GM23338 (cell line): ENCODE measurements around the gene DACH1. TPM values are rescaled to one million over a fixed set of nuclear protein-coding genes. Genes with fewer than 3 reads are reported as not detected.

Experiments
- ATAC-seq: fragments of 200-7000 bp; cut with Tn5 transposase; 3 replicates; pipeline ENCODE4 v1.9.1; 2020
- DNase-seq: peaks from one replicate; pipeline ENCODE4 v3.0.0-alpha.2; 2015; ENCODE audit warnings: low spot score
- H2AFZ ChIP-seq: fragments of 200-600 bp; sonication (generic); 2 replicates; pipeline ENCODE4 v1.8.0; 2016; ENCODE audit warnings: antibody characterized with exemption, mild to moderate bottlenecking, moderate library complexity
- H3F3A ChIP-seq: fragments of 200-600 bp; sonication (generic); replicated peaks from 2 replicates; pipeline ENCODE4 v1.8.0; 2017; ENCODE audit warnings: antibody characterized with exemption, mixed run types, low read depth
- H3K27ac ChIP-seq: fragments of 200-600 bp; sonication (generic); 2 replicates; pipeline ENCODE4 v1.6.1; 2016; ENCODE audit warnings: low read depth
- H3K27me3 ChIP-seq: fragments of 200-600 bp; sonication (generic); 2 replicates; pipeline ENCODE4 v1.8.0; 2016; ENCODE audit warnings: mild to moderate bottlenecking, mixed run types, moderate library complexity; ENCODE audit not compliant: insufficient read depth
- H3K36me3 ChIP-seq: fragments of 200-600 bp; sonication (generic); 2 replicates; pipeline ENCODE4 v1.8.0; 2016; ENCODE audit warnings: mild to moderate bottlenecking; ENCODE audit not compliant: insufficient read depth
- H3K4me1 ChIP-seq: fragments of 200-600 bp; sonication (generic); 2 replicates; pipeline ENCODE4 v1.8.0; 2016; ENCODE audit warnings: mild to moderate bottlenecking, moderate library complexity; ENCODE audit not compliant: insufficient read depth
- H3K4me2 ChIP-seq: fragments of 200-600 bp; sonication (generic); 2 replicates; pipeline ENCODE4 v1.7.1; 2017; ENCODE audit warnings: mixed run types
- H3K4me3 ChIP-seq: fragments of 200-600 bp; sonication (generic); 2 replicates; pipeline ENCODE4 v1.6.1; 2016; ENCODE audit warnings: mixed run types
- H3K79me2 ChIP-seq: fragments of 200-600 bp; sonication (generic); replicated peaks from 2 replicates; pipeline ENCODE4 v1.8.0; 2017; ENCODE audit warnings: mild to moderate bottlenecking; ENCODE audit not compliant: insufficient read depth
- H3K9me2 ChIP-seq: fragments of 200-600 bp; sonication (generic); 2 replicates; pipeline ENCODE4 v1.8.0; 2017; ENCODE audit not compliant: insufficient read depth
- H4K20me1 ChIP-seq: fragments of 200-600 bp; sonication (generic); replicated peaks from 2 replicates; pipeline ENCODE4 v1.8.0; 2017; ENCODE audit warnings: mild to moderate bottlenecking; ENCODE audit not compliant: insufficient read depth
- H3K27ac Mint-ChIP-seq: 2 replicates; pipeline ENCODE4 v1.8.0; 2020; ENCODE audit warnings: inconsistent platforms, mild to moderate bottlenecking, moderate library complexity, mixed read lengths
- H3K27me3 Mint-ChIP-seq: 3 replicates; pipeline ENCODE4 v1.8.0; 2022; ENCODE audit warnings: low read depth, mild to moderate bottlenecking, moderate library complexity, mixed read lengths, inconsistent platforms; ENCODE audit not compliant: insufficient read depth, poor library complexity
- H3K36me3 Mint-ChIP-seq: 3 replicates; pipeline ENCODE4 v1.8.0; 2021; ENCODE audit warnings: low read depth, mild to moderate bottlenecking, inconsistent platforms, moderate library complexity, mixed read lengths
- H3K4me1 Mint-ChIP-seq: 3 replicates; pipeline ENCODE4 v1.8.0; 2020; ENCODE audit warnings: mild to moderate bottlenecking, inconsistent platforms, mixed read lengths
- H3K4me3 Mint-ChIP-seq: 3 replicates; pipeline ENCODE4 v1.8.0; 2021; ENCODE audit warnings: moderate library complexity, mild to moderate bottlenecking, inconsistent platforms, mixed read lengths
- H3K9me3 Mint-ChIP-seq: 3 replicates; pipeline ENCODE4 v1.8.0; 2020; ENCODE audit warnings: moderate library complexity, mild to moderate bottlenecking, inconsistent platforms, mixed read lengths
- CREB1 ChIP-seq: fragments of 250-450 bp; sonication (Bioruptor Pico); IDR thresholded peaks from 2 replicates; pipeline ENCODE4 v1.5.0; 2020; ENCODE audit warnings: low read depth, mild to moderate bottlenecking, moderate library complexity
- EZH2phosphoT487 ChIP-seq: fragments of 200-600 bp; sonication (generic); IDR thresholded peaks from one replicate; pipeline ENCODE4 v1.8.1; 2018; ENCODE audit warnings: antibody characterized with exemption; ENCODE audit not compliant: unreplicated experiment
- POLR2AphosphoS5 ChIP-seq: IDR thresholded peaks from 2 replicates; pipeline ENCODE4 v1.6.1; 2016; ENCODE audit warnings: antibody characterized with exemption, low read depth
- STAT1 ChIP-seq: IDR thresholded peaks from one replicate; pipeline ENCODE4 v1.6.1; 2016; ENCODE audit warnings: antibody characterized with exemption; ENCODE audit not compliant: unreplicated experiment
- ZNF331 ChIP-seq: fragments of 250-450 bp; sonication (Bioruptor Pico); IDR thresholded peaks from 2 replicates; pipeline ENCODE4 v1.5.0; 2020; ENCODE audit warnings: low read depth, mild to moderate bottlenecking, moderate library complexity
- polyA plus RNA-seq: library from polyadenylated mRNA; unstranded; fragments of >200 nt; fragmentation: Nextera tagmentation; extraction: Ambion mirVana; gene quantifications from 2 replicates; pipeline ENCODE4 v1.2.1, GENCODE V29; 2016
- total RNA-seq: library from RNA; depleted of rRNA; stranded (reverse); fragments of >200 nt; shearing (Covaris generic); gene quantifications from 2 replicates; pipeline ENCODE4 v1.2.3, GENCODE V29; 2014
- TF ChIP-seq, protein P1 (sequence below), 2 experiments: fragments of 200-600 bp in 1 of 2; sonication (generic) in 1 of 2; conservative IDR thresholded peaks; 2 replicates each; pipeline versions ENCODE4 v1.5.1 to v1.6.1; 2016 to 2017; ENCODE audit warnings: antibody characterized with exemption in 2 of 2, low read depth in 2 of 2, mild to moderate bottlenecking in 2 of 2, moderate library complexity in 1 of 2
- TF ChIP-seq, protein P2 (sequence below): IDR thresholded peaks from 2 replicates; pipeline ENCODE4 v1.6.1; 2016; ENCODE audit warnings: antibody characterized with exemption
- TF ChIP-seq, protein P3 (sequence below): IDR thresholded peaks from one replicate; pipeline ENCODE4 v1.6.1; 2018; ENCODE audit warnings: antibody characterized with exemption; ENCODE audit not compliant: unreplicated experiment

The DACH1 gene
- total and polyA plus RNA-seq, 2 experiments from 2014 or later = 0.45 to 0.57 TPM

DNA sequence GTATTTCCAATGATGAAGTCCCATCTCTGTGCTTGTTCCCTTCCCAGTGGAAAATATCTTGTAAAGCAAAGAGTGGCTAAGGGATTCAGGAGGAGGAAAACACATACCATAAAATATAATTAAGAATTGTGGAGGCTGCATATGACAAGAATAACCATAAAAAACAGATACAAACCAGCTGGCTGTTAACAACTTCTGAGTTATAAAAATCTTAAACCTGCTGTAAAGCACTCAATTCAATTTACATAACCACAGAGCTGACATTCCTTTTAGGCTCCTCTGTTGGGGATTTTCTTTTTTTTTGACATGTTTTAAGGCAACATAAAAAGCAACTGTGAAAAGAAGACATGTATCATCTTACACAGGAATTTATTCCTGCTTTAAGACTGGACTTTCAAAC lies 207.6 kb downstream of the DACH1 start:
- Histone ChIP-seq H3K4me1 (peaks cover 7% of the 10 kb centered on the region; the same call in 1 of the 2 replicates), H3F3A (no peaks in the 10 kb centered on the region), H3K27ac (no peak overlapping the region), H4K20me1 (no peaks in the 10 kb centered on the region), H3K4me3 (no peak overlapping the region), H2AFZ (no peak overlapping the region), H3K36me3 (no peaks in the 10 kb centered on the region), H3K27me3 (no peaks in the 10 kb centered on the region), H3K79me2 (no peaks in the 10 kb centered on the region), H3K9me2 (no peaks in the 10 kb centered on the region), H3K4me2 (peak overlapping the region; percentile 18)
- Mint-ChIP-seq H3K4me1 (peaks cover 11% of the 10 kb centered on the region), H3K27ac (no peak overlapping the region), H3K4me3 (no peak overlapping the region), H3K36me3 (no peaks in the 10 kb centered on the region), H3K27me3 (no peaks in the 10 kb centered on the region), H3K9me3 (no peaks in the 10 kb centered on the region)
- DNase-seq (peak; percentile 46), ATAC-seq (peak; percentile 33; the same call in 1 of the 3 replicates)
- TF ChIP-seq, protein P1, sequence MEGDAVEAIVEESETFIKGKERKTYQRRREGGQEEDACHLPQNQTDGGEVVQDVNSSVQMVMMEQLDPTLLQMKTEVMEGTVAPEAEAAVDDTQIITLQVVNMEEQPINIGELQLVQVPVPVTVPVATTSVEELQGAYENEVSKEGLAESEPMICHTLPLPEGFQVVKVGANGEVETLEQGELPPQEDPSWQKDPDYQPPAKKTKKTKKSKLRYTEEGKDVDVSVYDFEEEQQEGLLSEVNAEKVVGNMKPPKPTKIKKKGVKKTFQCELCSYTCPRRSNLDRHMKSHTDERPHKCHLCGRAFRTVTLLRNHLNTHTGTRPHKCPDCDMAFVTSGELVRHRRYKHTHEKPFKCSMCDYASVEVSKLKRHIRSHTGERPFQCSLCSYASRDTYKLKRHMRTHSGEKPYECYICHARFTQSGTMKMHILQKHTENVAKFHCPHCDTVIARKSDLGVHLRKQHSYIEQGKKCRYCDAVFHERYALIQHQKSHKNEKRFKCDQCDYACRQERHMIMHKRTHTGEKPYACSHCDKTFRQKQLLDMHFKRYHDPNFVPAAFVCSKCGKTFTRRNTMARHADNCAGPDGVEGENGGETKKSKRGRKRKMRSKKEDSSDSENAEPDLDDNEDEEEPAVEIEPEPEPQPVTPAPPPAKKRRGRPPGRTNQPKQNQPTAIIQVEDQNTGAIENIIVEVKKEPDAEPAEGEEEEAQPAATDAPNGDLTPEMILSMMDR (conservative IDR thresholded peaks at IDR 0.05; ENCODE audit: low read depth in 2 of 2) = no peak
- no peak for TF ChIP-seq ZNF331
- TF ChIP-seq CREB1 (CRISPR knock-in tag) = no peak
- TF ChIP-seq EZH2phosphoT487 = no peak
- TF ChIP-seq POLR2AphosphoS5 = no peak

DNA sequence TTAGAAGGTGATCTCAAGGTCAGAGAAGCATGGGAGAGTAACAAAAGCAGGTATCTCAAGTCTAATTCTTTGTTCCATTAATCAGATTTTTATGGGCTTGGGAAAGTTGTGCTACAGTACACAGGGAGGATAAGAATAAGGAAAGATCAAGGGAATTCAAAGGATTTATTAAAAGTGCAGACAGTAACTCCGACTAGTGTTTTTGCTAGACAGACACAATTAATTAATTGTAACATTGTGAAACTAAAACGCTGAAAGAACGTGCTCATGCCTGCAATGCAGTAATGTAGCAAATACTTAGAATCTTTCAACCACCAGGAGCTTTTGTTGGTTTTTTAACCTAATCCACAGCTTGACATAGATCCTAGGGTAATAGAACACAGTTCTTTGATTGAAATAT lies 221.5 kb downstream of the DACH1 start:
- Histone ChIP-seq H3K9me2 (no peaks in the 10 kb centered on the region), H3K4me2 (no peak overlapping the region), H3K27ac (no peak overlapping the region), H2AFZ (no peak overlapping the region), H4K20me1 (no peaks in the 10 kb centered on the region), H3K79me2 (no peaks in the 10 kb centered on the region), H3K36me3 (no peaks in the 10 kb centered on the region), H3F3A (no peaks in the 10 kb centered on the region), H3K27me3 (no peaks in the 10 kb centered on the region), H3K4me3 (no peak overlapping the region), H3K4me1 (no peaks in the 10 kb centered on the region)
- Mint-ChIP-seq H3K27me3 (peaks cover 2% of the 10 kb centered on the region), H3K9me3 (no peaks in the 10 kb centered on the region), H3K27ac (no peak overlapping the region), H3K4me1 (peaks cover 16% of the 10 kb centered on the region), H3K36me3 (no peaks in the 10 kb centered on the region), H3K4me3 (no peak overlapping the region)
- ATAC-seq (no peak), DNase-seq (no peak)
- TF ChIP-seq, protein P2, sequence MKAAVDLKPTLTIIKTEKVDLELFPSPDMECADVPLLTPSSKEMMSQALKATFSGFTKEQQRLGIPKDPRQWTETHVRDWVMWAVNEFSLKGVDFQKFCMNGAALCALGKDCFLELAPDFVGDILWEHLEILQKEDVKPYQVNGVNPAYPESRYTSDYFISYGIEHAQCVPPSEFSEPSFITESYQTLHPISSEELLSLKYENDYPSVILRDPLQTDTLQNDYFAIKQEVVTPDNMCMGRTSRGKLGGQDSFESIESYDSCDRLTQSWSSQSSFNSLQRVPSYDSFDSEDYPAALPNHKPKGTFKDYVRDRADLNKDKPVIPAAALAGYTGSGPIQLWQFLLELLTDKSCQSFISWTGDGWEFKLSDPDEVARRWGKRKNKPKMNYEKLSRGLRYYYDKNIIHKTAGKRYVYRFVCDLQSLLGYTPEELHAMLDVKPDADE = no peak
- no peak for TF ChIP-seq EZH2phosphoT487

DNA sequence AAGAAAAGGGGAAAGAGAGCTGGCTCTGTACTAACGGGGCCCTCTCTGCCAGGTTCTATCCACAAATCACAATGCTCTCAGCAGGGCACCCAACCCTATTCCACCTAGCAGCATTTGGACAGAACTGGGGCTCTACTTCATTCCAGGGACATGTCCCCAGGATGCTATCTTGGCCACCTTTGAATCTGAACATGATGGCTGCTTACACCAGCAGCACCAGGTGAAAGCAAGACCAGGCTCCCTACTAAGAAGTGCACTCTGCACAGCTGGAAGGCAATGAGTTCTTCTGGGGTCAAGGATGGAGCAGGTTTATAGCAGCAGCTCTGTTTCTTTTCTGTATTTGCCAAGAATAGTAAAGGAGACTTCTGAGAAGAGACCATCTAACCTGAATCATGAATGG lies 222.4 kb downstream of the DACH1 start:
- Histone ChIP-seq H3K4me3 (no peak overlapping the region), H2AFZ (no peak overlapping the region; the same call in 1 of the 2 replicates), H3K36me3 (no peaks in the 10 kb centered on the region), H4K20me1 (no peaks in the 10 kb centered on the region), H3K27me3 (no peaks in the 10 kb centered on the region), H3K79me2 (no peaks in the 10 kb centered on the region), H3K4me2 (no peak overlapping the region), H3K27ac (no peak overlapping the region), H3F3A (no peaks in the 10 kb centered on the region), H3K4me1 (no peaks in the 10 kb centered on the region), H3K9me2 (no peaks in the 10 kb centered on the region)
- no peak for DNase-seq
- TF ChIP-seq, protein P2 = no peak
- TF ChIP-seq STAT1 (no peak), EZH2phosphoT487 (no peak), CREB1 (CRISPR knock-in tag) (no peak), ZNF331 (no peak)
- TF ChIP-seq, protein P3, sequence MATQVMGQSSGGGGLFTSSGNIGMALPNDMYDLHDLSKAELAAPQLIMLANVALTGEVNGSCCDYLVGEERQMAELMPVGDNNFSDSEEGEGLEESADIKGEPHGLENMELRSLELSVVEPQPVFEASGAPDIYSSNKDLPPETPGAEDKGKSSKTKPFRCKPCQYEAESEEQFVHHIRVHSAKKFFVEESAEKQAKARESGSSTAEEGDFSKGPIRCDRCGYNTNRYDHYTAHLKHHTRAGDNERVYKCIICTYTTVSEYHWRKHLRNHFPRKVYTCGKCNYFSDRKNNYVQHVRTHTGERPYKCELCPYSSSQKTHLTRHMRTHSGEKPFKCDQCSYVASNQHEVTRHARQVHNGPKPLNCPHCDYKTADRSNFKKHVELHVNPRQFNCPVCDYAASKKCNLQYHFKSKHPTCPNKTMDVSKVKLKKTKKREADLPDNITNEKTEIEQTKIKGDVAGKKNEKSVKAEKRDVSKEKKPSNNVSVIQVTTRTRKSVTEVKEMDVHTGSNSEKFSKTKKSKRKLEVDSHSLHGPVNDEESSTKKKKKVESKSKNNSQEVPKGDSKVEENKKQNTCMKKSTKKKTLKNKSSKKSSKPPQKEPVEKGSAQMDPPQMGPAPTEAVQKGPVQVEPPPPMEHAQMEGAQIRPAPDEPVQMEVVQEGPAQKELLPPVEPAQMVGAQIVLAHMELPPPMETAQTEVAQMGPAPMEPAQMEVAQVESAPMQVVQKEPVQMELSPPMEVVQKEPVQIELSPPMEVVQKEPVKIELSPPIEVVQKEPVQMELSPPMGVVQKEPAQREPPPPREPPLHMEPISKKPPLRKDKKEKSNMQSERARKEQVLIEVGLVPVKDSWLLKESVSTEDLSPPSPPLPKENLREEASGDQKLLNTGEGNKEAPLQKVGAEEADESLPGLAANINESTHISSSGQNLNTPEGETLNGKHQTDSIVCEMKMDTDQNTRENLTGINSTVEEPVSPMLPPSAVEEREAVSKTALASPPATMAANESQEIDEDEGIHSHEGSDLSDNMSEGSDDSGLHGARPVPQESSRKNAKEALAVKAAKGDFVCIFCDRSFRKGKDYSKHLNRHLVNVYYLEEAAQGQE = no peak
- peaks cover 16% of the 10 kb centered on the region for H3K4me1 Mint-ChIP-seq
- no peak overlapping the region for H3K4me3 Mint-ChIP-seq
- no peaks in the 10 kb centered on the region for H3K9me3 Mint-ChIP-seq
- no peak overlapping the region for H3K27ac Mint-ChIP-seq
- H3K36me3 Mint-ChIP-seq = no peaks in the 10 kb centered on the region
- peak; percentile 49; the same call in 2 of the 3 replicates for ATAC-seq
- peaks cover 2% of the 10 kb centered on the region for H3K27me3 Mint-ChIP-seq
